Lung (tissue), 12 donors: Measurements from ENCODE around the gene PKIG. TPM values are rescaled to one million over a fixed set of nuclear protein-coding genes. Genes with fewer than 3 reads are reported as not detected.

ENCODE experiments used
- ATAC-seq: fragments of 200-7000 bp; cut with Tn5 transposase; one replicate; pipeline ENCODE4 v1.9.1; 2020; ENCODE audit warnings: moderate number of reproducible peaks; ENCODE audit not compliant: insufficient read depth, low FRiP score
- DNase-seq, 3 donors: peaks; one replicate each; pipeline ENCODE4 v3.0.0-alpha.2; 2013 to 2017
- H3K27ac ChIP-seq, 2 donors: one replicate each; pipeline ENCODE4 v1.5.1; 2013; ENCODE audit warnings: mild to moderate bottlenecking in 2 of 2, moderate library complexity in 2 of 2, control low read depth in 1 of 2, inconsistent platforms in 1 of 2, low read depth in 1 of 2, low read length in 1 of 2
- H3K27me3 ChIP-seq, 3 donors: one replicate each; pipeline ENCODE4 v1.5.1; 2013; ENCODE audit warnings: low read length in 2 of 3; ENCODE audit not compliant: control insufficient read depth in 3 of 3, insufficient read depth in 3 of 3
- H3K36me3 ChIP-seq, 4 donors: one replicate each; pipeline ENCODE4 v1.5.1; 2013; ENCODE audit warnings: low read length in 4 of 4, mild to moderate bottlenecking in 1 of 4, moderate library complexity in 1 of 4; ENCODE audit not compliant: control insufficient read depth in 4 of 4, insufficient read depth in 4 of 4
- H3K4me1 ChIP-seq, 5 donors: one replicate each; pipeline ENCODE4 v1.5.1; 2013; ENCODE audit warnings: low read length in 5 of 5, mild to moderate bottlenecking in 2 of 5, moderate library complexity in 1 of 5; ENCODE audit not compliant: control insufficient read depth in 5 of 5, insufficient read depth in 5 of 5
- H3K4me3 ChIP-seq: one replicate; pipeline ENCODE4 v1.5.1; 2013; ENCODE audit warnings: mild to moderate bottlenecking, control low read depth, moderate library complexity
- H3K9ac ChIP-seq, 2 donors: one replicate each; pipeline ENCODE4 v1.5.1; 2013; ENCODE audit warnings: low read length in 2 of 2, control low read depth in 1 of 2; ENCODE audit not compliant: insufficient read depth in 1 of 2
- H3K9me3 ChIP-seq, 4 donors: one replicate each; pipeline ENCODE4 v1.5.1; 2013; ENCODE audit warnings: low read length in 3 of 4, mild to moderate bottlenecking in 1 of 4, moderate library complexity in 1 of 4; ENCODE audit not compliant: control insufficient read depth in 4 of 4, insufficient read depth in 3 of 4
- CTCF ChIP-seq: IDR thresholded peaks from 2 replicates; pipeline ENCODE4 v1.5.1; 2012; ENCODE audit warnings: mild to moderate bottlenecking; ENCODE audit errors: control extremely low read depth, extremely low read depth
- WGBS, 2 donors: extraction: QIAGEN DNeasy Blood & Tissue Kit; methylation state at CpG; one replicate each; pipeline ENCODE4 v1.1.7; 2013; 5-methylcytosine and 5-hydroxymethylcytosine counted together
- polyA plus RNA-seq, 2 donors: library from polyadenylated mRNA; stranded (reverse); fragments of 200-250 nt; gene quantifications; one replicate each; pipeline ENCODE4 v1.2.1, GENCODE V29; 2013
- total RNA-seq, 2 donors: library from RNA; depleted of rRNA in 1 of 2; stranded (reverse); fragments of >200 nt in 1 of 2; gene quantifications; one replicate each; pipeline ENCODE4 v1.2.1, GENCODE V29; 2014 to 2021
- donor health status: control.
- donor health status: control.
- donor health status: Bipolar disorder and iron deficiency.
- donor health status: healthy.
- donor health status: DM: yes; HTN: yes; CAD: no.

Gene PKIG
- total and polyA plus RNA-seq, 4 donors = 45.7 to 67.8 (median 63.0) TPM

GRCh38 chr20:44542890-44543289 is 39.5 kb upstream of the PKIG start:
- Histone ChIP-seq H3K9me3 (no peaks in the 10 kb centered on the region), H3K27me3 (no peaks in the 10 kb centered on the region), H3K36me3 (no peaks in the 10 kb centered on the region), H3K27ac (peak overlapping the region in 1 of 2 donors; percentile 14), H3K4me1 (peaks cover 7 to 27% (median 15%) of the 10 kb centered on the region in 5 donors), H3K4me3 (no peak overlapping the region), H3K9ac (no peak overlapping the region)
- 23 to 50% methylated on average over 1 of the region's 1 CpG for WGBS, 2 donors
- TF ChIP-seq CTCF = no peak
- ATAC-seq (no peak), DNase-seq (peak in 1 of 3 donors; percentile 52)

GRCh38 chr20:44543358-44543757 is 39.0 kb upstream of the PKIG start:
- H3K4me3 ChIP-seq = no peak overlapping the region
- no peak overlapping the region for H3K27ac ChIP-seq
- 51 to 79% methylated on average over 3 of the region's 3 CpGs for WGBS, 2 donors
- no peak overlapping the region for H3K9ac ChIP-seq
- peak in 1 of 3 donors; percentile 22 for DNase-seq
- no peak for ATAC-seq
- H3K36me3 ChIP-seq = no peaks in the 10 kb centered on the region
- no peaks in the 10 kb centered on the region for H3K27me3 ChIP-seq
- H3K9me3 ChIP-seq = no peaks in the 10 kb centered on the region
- no peak for TF ChIP-seq CTCF
- H3K4me1 ChIP-seq = peaks cover 7 to 31% (median 15%) of the 10 kb centered on the region in 5 donors

GRCh38 chr20:44544263-44544662 is 38.1 kb upstream of the PKIG start:
- H3K36me3 ChIP-seq = no peaks in the 10 kb centered on the region
- no peak overlapping the region for H3K9ac ChIP-seq
- no peaks in the 10 kb centered on the region for H3K27me3 ChIP-seq
- ATAC-seq = no peak
- no peak overlapping the region for H3K4me3 ChIP-seq
- 35 to 39% methylated on average over 5 of the region's 5 CpGs for WGBS, 2 donors
- H3K27ac ChIP-seq = no peak overlapping the region
- no peaks in the 10 kb centered on the region for H3K9me3 ChIP-seq
- H3K4me1 ChIP-seq = peaks cover 7 to 41% (median 15%) of the 10 kb centered on the region in 5 donors
- no peak for DNase-seq
- no peak for TF ChIP-seq CTCF

- ATAC-seq (no peak), DNase-seq (no peak)
- no peaks in the 10 kb centered on the region for H3K27me3 ChIP-seq
- no peak overlapping the region for H3K4me3 ChIP-seq
- peak overlapping the region in 1 of 2 donors; percentile 79 for H3K27ac ChIP-seq
- no peak overlapping the region for H3K9ac ChIP-seq
- H3K4me1 ChIP-seq = peaks cover 6 to 54% (median 22%) of the 10 kb centered on the region in 5 donors
- H3K9me3 ChIP-seq = no peaks in the 10 kb centered on the region
- TF ChIP-seq CTCF = no peak
- H3K36me3 ChIP-seq = no peaks in the 10 kb centered on the region
- whole genome bisulfite sequencing, 2 donors = 95 to 98% methylated on average over 8 of the region's 8 CpGs
Observed at GRCh38 chr20:44547419-44547818, 35.0 kb upstream of the PKIG start.
